LNCAP (cell line): Measurements from ENCODE around the gene CALML3.

ENCODE experiments used
- TF ChIP-seq, protein P1 (sequence below): fragments of 450-650 bp; IDR thresholded peaks from 2 replicates; pipeline ENCODE4 v1.5.1; 2017; ENCODE audit warnings: mild to moderate bottlenecking

The CALML3 gene

DNA sequence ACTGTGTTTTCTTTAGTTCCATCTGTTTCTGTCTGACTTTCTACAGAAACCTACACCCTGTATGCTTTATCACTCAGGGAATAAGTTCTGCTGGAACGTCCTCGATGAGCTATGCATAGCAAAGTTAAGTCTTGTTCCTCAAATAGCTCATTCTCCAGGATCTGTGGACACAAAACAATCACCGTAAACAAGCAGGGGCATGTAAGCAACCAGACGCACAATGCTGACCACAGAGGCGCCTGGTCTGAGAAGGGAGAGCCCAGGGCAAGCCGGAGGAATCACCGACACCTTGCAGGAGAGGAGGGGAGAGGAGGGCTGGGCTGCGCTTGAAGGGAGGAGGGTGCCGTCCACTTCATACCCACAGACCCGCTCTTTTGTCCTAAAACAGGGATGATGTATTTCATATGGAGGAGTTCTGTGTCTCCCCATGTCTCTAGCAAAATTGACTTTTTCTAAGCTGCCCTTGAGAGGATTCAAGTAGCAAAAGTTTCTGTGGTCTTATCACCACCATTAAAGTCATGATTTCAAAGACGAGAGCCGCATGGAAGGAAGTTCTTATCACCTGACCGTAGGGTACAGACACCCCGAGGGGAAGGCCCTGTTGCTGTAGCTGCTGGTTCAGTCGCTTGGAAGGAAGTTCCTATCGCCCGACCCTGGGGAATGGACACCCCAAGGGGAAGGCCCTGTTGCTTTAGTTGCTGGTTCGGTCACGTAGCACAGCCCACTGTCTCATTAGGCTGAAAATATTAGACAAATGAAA is 14.3 kb downstream of the CALML3 start:
- TF ChIP-seq, protein P1, sequence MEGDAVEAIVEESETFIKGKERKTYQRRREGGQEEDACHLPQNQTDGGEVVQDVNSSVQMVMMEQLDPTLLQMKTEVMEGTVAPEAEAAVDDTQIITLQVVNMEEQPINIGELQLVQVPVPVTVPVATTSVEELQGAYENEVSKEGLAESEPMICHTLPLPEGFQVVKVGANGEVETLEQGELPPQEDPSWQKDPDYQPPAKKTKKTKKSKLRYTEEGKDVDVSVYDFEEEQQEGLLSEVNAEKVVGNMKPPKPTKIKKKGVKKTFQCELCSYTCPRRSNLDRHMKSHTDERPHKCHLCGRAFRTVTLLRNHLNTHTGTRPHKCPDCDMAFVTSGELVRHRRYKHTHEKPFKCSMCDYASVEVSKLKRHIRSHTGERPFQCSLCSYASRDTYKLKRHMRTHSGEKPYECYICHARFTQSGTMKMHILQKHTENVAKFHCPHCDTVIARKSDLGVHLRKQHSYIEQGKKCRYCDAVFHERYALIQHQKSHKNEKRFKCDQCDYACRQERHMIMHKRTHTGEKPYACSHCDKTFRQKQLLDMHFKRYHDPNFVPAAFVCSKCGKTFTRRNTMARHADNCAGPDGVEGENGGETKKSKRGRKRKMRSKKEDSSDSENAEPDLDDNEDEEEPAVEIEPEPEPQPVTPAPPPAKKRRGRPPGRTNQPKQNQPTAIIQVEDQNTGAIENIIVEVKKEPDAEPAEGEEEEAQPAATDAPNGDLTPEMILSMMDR: no peak

DNA sequence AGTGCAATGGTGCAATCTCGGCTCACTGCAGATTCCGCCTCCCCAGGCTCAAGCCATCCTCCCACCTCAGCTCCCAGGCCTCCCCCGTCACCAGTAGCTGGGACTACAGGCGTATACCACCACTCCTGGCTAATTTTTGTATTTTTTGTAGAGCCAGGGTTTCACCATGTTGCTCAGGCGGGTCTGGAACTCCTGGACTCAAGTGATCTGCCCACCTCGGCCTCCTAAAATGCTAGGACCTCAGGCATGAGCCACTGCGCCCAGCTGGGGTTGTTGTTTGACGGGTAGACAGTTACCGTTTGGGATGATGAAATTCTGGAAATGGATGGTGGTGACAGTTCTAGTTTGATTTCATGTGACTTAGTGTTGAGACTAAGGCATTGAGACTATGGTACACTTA is 15.3 kb downstream of the CALML3 start:
- TF ChIP-seq, protein P1: no peak

DNA sequence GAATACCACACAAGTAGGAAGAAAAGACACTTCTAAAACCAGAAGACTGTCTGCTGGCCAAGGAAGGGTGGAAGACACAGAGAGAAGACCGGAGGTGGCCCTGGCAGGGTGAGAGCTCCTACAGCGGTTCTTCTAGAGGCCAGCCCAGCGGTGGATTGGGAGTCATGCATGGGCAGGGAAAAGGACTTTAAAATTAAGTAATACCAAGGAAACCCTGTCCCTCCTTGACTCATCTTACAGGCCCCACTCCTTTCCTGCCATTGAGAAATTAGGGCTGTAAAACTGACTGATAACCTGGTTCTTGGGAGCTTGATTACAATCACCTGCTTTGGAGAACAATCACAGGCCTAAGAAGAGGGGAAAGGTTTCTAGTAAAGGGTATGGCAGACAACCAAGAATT is 16.1 kb downstream of the CALML3 start:
- TF ChIP-seq, protein P1: no peak

DNA sequence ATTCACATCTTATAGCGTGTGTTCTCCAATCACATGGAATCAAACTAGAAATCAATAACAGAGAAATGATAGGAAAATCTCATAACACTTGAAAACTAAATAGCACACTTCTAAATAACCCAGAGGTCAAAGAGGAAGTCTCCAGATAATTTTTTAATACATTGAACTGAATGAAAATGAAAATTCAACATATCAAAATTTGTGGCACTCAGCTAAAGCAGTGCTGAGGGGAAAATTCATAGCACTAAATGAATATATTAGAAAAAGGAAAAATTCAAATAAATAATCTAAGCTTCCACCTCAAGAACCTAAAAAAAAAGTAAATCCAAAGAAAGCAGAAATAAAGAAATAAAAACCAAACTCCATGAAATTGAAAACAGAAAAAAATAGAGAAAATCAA is 17.3 kb downstream of the CALML3 start:
- TF ChIP-seq, protein P1: no peak

DNA sequence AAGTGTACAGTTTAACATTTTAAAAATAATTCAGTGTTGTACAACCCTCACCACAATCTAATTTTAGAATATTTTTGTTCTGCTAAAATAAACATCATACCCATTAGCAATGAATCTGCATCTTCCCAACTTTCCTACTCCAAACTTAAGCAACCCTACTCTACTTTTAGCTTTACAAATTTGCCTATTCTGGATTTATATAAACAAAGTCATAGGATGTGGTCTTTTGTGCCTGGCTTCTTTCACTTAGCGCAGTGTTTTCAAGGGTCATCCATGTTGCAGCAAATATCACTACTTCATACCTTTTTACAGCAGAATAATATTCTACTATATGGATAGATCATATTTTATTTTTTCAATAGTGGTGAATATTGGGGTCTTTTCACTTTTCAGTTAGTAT is 18.9 kb downstream of the CALML3 start:
- TF ChIP-seq, protein P1: no peak

DNA sequence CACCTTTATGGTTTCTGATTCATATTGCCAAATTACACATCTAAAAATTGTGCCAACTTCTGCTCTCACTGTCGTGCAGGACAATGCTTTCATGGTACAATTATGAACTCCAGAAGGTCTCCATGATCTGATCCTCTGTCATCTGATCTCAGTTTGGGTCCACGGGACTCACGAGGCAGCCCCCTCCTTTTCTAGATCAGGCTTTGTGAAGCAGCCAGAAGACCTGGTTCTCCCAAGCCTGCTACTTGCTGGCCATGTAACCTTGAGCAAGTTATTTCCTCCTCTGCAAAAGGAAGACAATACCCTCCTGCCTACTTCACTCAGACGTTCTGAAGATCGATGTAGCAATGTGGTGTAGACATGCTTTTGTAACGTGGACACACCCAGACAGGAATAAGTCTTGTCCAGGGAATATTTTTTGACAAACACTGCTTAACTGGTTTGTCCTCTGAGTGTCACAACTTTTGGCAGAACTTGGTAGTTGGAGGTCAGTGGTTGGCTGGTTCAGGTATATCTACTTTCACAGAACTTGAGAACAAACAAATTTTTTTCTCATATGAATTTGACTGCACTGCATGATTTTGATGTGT is 19.6 kb downstream of the CALML3 start:
- TF ChIP-seq, protein P1: no peak

DNA sequence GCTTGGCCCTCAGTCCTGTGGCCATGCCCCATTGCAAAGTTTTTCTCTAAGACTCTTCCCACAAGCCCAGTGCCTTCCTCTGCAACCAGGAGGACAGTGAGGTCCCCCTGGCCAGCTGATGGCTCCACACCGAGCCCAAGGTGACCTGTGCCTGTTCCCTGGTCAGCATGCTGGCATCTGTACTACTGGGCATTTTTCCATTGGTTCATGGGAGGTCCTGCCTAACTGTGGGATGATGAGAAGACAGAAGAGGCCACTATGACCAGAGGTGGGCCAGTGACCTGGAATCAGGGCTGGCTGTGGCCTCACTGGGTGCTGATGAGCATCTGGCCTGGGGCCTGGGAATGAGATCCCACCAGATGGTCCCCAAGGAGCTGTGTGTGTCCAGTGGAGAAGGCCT is 20.2 kb downstream of the CALML3 start:
- TF ChIP-seq, protein P1: no peak

DNA sequence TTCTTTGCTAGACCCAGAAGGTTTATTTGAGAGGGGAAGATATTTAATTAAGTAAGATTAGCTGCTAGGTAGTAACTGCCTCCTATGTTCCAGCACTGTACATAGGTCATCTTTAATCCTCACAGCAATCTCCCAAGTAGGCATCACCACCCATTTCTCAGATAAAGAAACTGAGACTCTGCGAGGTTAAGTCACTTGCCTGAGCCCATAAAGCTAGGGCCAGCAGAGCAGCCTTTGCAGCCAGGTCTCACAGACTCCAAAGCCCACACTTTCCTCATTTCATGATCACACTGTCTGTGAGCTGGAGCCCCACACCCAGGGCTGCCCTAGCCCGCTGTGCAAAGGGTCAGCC is 20.6 kb downstream of the CALML3 start:
- TF ChIP-seq, protein P1: no peak
